ENCODE measurements around the gene NMT1.
A peak's percentile ranks its signal among the peaks of the same experiment; 100 is the strongest.

Gene NMT1

GRCh38 chr17:45106096-45106495 is 45.0 kb downstream of the NMT1 start:
- DNase-seq = no peak

- DNase-seq = no peak
Observed at GRCh38 chr17:45106582-45106981, 45.5 kb downstream of the NMT1 start.

DNA sequence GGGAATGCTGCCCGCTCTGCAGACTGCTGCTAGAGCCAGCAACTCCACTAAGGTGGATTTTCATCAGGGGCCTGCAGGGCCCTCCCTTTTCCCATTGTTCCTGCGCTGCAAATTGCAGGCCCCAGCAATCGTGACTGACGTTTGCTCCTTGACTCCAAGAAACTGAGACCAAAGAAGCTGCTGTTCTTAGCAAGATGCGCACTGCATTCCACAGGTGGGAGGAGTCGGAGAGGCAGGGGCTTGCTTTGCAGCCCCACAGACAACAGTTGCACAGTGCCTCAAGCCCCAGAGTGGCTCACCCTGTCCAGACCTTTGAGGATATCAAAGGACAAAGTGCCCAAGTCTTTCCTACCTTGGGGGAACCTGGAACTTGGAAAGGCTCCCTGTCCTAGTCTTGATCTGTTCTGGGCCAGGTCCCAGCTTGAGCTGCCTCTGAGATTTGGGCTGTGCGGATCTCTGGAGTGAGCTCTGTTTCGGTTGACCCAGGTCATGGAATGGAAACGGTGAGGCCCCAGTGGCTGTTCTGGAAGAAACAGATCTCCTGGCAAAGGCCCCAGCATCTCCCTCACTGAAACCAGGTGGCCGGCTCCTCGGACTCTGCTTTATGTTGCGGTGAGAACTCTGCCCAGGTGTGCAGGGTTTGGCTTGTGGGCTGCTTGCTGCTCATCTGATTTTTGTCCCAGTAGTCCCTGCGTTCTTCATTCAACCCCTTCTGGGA is 46.3 kb downstream of the NMT1 start:
- no peak for DNase-seq

DNA sequence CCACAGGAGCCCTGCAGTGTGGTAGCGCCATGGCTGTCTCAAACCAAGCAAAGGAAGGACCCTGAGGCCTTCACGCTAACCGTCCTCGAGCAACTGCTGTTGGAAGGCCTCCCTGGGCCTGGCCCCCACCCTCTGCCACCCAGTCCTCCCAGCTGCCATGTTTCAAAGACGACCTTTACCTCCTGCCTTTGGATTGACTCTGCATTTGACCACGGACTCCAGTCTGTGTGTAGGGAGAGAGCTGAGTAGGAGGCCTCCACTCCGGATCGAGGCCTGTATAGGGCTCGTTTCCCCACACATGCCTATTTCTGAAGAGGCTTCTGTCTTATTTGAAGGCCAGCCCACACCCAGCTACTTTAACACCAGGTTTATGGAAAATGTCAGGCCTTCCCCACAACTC is 46.9 kb downstream of the NMT1 start:
- DNase-seq = no peak

GRCh38 chr17:45108595-45109521 is 47.7 kb downstream of the NMT1 start:
- DNase-seq = no peak

- peak; percentile 26 for DNase-seq
Observed at GRCh38 chr17:45110676-45111611, 49.8 kb downstream of the NMT1 start.

DNA sequence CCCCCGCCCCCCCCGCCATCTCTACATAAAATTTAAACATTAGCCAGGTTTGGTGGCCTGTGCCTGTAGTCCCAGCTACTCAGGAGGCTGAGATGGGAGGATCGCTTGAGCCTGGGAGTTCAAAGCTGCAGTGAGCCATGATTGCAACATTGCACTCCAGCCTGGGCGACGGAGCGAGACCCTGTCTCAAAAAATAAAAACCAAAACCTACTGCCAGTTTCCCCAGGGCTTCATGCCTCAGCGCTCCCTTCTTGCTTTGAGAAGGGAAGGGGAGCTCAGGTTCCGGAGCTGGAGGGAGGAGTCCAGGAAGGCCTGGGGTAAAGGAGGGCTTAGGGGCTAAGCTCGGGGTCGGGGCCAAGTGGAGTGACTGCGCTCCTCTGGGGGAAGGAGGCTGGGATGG is 50.7 kb downstream of the NMT1 start:
- no peak for DNase-seq

GRCh38 chr17:45112559-45113423 is 51.7 kb downstream of the NMT1 start:
- no peak for DNase-seq

DNA sequence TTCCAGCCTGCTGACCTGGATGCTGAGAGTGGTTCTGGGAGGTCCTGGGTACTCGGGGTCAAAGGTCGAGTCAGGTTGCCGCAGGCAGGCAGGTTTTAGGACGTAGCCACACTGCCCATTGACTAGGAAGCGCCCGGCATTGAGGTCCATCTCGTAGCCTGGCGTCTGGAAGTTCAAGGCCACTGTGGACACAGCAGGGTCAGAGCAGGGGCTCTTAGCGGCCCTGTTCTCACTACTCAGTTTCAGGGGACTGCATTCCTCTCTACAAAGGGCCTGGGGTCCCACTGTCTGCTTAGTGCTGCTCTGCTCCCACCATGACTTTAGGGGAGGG is 52.3 kb downstream of the NMT1 start:
- DNase-seq = no peak

DNA sequence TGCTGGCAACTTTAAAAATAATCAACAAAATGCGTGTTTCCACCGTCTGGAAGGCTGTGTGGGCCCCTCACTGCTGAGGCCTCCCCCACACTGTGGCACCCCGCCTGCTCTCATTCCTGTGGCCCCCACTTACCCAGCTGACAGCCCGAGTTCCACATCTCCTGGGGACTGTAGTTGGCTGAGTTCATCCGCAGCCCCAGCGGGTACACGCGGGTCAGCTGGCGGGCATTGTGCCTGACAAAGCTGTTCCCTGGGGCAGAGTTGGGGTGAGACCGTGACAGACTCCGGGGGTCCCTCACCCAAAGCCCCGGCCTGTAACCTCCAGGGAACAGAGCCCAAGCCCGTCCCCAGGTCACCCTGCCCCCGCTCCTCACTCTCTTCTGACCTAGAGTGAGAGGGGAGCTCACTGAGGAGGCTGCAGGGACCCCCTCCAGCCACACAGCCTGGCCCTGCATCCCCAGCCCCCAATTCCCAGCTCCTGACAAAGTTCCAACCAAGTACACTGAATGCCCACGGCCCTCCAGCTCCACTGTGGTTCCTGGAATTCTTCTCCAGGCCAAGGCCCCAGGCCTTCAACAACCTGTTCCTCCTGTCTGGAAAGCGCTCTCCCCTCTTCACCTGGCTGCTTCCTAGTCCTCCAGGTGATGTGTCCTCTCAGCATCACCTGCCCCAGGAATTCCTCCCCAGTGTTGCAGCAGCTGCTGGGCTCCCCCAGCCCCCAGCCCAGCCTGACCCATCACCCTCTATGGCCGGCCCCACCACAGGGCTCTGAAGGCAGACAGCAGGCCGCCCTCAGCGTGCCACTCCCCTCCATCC is 53.2 kb downstream of the NMT1 start:
- DNase-seq = no peak

GRCh38 chr17:45115015-45115625 is 54.0 kb downstream of the NMT1 start:
- no peak for DNase-seq

DNA sequence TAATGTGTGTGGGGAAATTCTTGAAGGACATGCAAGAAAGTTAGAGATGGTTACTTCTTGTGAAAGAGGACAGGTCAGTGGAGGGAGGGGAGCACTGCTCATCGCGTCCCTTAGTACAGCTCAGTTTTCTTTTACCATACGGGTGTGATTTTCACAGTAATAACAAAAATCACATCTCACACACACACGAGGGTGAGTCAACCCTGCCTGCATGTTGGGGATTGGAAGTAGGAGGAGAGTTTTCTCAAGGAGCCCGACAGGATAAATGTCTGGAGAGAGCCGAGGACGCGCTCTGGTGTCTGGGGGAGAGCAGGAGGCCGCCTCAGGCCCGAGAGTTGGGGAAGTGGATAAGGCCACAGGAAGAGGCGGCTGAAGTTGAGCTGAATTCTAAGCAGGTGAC is 54.8 kb downstream of the NMT1 start:
- no peak for DNase-seq

DNA sequence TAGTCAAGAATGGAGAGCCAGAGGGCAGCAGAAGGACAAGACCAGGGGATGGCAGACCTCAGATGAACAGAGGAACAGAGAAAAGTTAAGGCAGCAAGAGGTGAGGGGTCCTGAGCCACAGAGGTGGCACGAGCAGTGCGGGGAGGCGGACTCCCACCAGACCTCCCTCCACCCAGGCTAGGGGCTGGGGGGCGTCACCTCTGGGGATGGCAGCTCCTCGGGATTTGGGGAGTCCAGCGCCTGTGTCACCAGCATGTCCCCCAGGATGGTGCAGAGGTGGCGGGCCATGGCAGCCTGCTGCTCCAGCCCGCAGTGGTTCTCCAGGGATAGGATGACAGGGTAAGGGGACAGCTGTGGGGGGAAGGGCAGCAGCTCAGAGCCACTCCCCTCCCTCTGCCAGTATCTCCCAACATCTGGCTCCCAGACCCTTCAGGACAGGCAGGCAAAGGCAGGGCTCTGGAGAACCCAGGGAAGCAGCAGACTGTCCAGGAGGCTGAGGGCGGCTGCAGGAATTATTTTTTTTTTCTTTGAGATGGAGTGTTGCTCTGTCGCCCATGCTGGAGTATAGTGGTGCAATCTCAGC is 55.4 kb downstream of the NMT1 start:
- no peak for DNase-seq

DNA sequence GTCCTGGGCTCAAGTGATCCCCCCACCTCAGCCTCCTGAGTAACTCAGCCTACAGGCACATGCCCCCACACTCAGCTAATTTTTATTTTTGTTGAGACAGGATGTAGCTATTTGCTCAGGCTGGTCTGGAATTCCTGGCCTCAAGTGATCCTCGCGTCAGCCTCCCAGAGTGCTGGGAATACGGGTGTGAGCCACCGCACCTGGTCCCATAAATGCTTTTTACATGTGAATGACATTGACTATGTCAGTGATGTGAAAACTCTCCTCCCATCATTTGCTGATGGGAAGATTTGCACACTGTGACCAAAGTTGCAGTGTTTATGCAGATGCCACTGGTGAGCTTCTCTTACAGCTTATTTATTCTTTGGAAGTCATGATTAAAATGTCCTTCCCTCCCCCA is 56.2 kb downstream of the NMT1 start:
- no peak for DNase-seq

DNA sequence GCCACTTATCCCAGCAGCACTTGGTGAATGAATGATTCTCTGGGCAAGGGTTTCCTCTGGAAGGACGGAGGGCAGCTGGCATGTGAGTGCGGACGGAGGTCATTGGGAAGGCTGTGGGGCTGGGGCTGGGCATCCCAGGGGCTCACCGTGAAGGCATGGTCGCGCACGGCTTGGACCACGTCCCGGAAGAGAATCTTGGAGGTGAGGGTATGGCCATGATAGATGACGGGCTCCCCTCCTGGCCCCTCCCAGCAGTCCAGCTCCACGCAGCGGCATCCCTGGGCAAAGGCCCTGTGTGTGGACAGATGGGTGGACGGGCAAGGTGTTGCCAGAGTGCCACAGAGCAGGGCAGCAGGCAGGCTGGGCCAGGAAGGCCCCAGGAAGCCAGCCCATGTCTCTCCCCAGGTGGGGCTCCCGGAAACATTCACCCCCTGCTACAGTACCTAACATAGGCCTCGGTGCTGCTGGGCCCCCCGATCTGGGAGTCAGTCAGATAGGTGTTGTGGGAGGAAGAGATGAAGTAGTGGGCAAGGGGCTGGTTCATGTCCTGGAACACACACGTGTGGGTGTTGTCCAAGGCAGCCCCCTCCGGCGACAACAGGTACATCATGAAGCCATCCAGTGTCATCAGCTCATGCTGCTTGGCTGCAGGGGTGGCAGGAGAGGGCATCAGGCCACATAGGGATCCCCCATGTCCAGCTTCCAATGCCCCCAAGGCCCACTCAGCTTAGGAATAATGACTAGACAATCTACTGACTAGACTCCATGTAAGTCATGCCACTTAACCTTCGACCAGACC is 56.9 kb downstream of the NMT1 start:
- no peak for DNase-seq

DNA sequence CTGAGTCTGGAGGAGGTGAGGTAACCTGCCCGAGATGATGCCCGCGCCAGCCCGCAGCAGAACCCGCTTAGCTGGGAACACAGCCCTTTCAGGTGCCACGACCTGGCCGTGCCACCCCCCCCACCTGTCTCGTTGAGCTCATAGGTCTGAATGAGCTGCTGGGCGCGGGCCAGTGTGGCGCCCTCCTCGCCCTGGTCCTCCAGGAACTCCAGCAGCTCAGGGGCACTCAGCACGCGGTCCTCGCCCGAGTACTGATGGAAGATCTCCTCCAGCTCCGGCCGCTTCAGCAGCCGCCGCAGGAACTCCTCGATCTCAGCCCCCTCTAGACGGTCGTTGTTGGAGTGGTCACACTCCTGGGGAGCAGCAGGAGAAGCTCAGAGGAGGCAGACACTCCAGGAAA is 57.6 kb downstream of the NMT1 start:
- DNase-seq = no peak

DNA sequence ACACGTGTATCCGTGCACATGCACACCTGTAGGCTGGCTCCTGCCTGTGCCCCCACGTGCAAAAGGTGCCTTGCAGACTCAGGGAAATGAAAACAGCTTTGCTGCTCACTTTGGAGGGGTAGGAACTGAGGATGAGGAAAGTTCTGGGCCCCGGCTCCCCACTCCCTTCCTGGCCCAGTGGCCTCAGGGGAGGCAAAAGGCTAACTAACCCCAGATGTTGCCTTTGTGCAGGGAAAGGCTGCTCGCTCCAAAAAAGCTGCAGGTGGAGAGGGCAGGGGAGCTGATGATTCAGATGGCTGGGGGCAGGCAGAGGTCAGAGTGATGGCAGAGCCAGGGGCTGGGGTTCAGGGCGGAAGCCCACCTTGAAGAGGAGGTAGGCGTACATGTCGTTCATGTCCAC is 58.8 kb downstream of the NMT1 start:
- DNase-seq = no peak

GRCh38 chr17:45120558-45120957 is 59.4 kb downstream of the NMT1 start:
- DNase-seq = no peak

GRCh38 chr17:45121055-45121454 is 59.9 kb downstream of the NMT1 start:
- no peak for DNase-seq

Data from retina (tissue), 1 donor.